H1 (cell line): Measurements from ENCODE around the gene PRTN3. TPM values are rescaled to one million over a fixed set of nuclear protein-coding genes. Genes with fewer than 3 reads are reported as not detected.

Experiments used
- CTCF ChIA-PET: fragments of 300-600 bp; sonication (Branson Sonifier 250); formaldehyde crosslinking; loops from one replicate; lab custom pipeline; 2021; ENCODE audit not compliant: partially characterized antibody; lab: Charles Lee
- POLR2A ChIA-PET: fragments of 300-600 bp; sonication (Branson Sonifier 250); formaldehyde crosslinking; loops from one replicate; lab custom pipeline; 2021; ENCODE audit warnings: inconsistent platforms; ENCODE audit not compliant: partially characterized antibody; lab: Charles Lee
- DNase-seq, 2 experiments: peaks; one replicate each; pipeline versions ENCODE4 v3.0.0 to v3.0.0-alpha.2; 2010 to 2022; ENCODE audit warnings: low spot score in 2 of 2, low read depth in 1 of 2, mixed read lengths in 1 of 2
- FAIRE-seq: peaks from 2 replicates; lab custom pipeline; 2011; peaks lifted over from hg19 to GRCh38; lab: Jason Lieb, UNC
- H2AFZ ChIP-seq: 2 replicates; pipeline ENCODE4 v1.8.1; 2012; ENCODE audit warnings: low read length, inconsistent platforms
- H2AK5ac ChIP-seq: 2 replicates; pipeline ENCODE4 v1.6.1; 2013; ENCODE audit warnings: low read depth, low read length
- H2BK120ac ChIP-seq: replicated peaks from 2 replicates; pipeline ENCODE3; 2013; ENCODE audit warnings: low read depth, low read length, inconsistent platforms
- H2BK12ac ChIP-seq: 2 replicates; pipeline ENCODE4 v1.6.1; 2013; ENCODE audit warnings: low read depth, low read length
- H2BK15ac ChIP-seq: 2 replicates; pipeline ENCODE4 v1.6.1; 2013; ENCODE audit warnings: low read length
- H2BK20ac ChIP-seq: 2 replicates; pipeline ENCODE4 v1.6.1; 2013; ENCODE audit warnings: low read length
- H2BK5ac ChIP-seq: 2 replicates; pipeline ENCODE4 v1.6.1; 2013; ENCODE audit warnings: low read depth, low read length
- H3K14ac ChIP-seq: 2 replicates; pipeline ENCODE4 v1.6.1; 2013; ENCODE audit warnings: inconsistent platforms; ENCODE audit not compliant: insufficient read length
- H3K18ac ChIP-seq: 2 replicates; pipeline ENCODE4 v1.6.1; 2013; ENCODE audit warnings: low read length; ENCODE audit errors: extremely low read depth
- H3K23ac ChIP-seq: 2 replicates; pipeline ENCODE4 v1.6.1; 2013; ENCODE audit warnings: inconsistent platforms; ENCODE audit not compliant: insufficient read length
- H3K23me2 ChIP-seq: 2 replicates; pipeline ENCODE4 v1.6.1; 2013; ENCODE audit warnings: low read depth, low read length
- H3K27ac ChIP-seq: 2 replicates; pipeline ENCODE4 v1.6.1; 2011; ENCODE audit warnings: low read depth, low read length, inconsistent platforms
- H3K27me3 ChIP-seq, 4 experiments: replicated peaks in 1 of 4; 1 replicate in 1 of 4; 2 replicates in 3 of 4; pipeline versions ENCODE4 v1.6.1 to v1.8.1; 2011 to 2013; ENCODE audit warnings: low read length in 3 of 4, mild to moderate bottlenecking in 3 of 4, inconsistent platforms in 2 of 4, mixed read lengths in 2 of 4, moderate library complexity in 1 of 4; ENCODE audit not compliant: control insufficient read depth in 3 of 4, insufficient read depth in 3 of 4; ENCODE audit errors: extremely low read depth in 1 of 4
- H3K36me3 ChIP-seq, 4 experiments: 2 replicates each; pipeline versions ENCODE4 v1.6.1 to v1.8.1; 2011 to 2013; ENCODE audit warnings: mild to moderate bottlenecking in 4 of 4, low read length in 3 of 4, moderate library complexity in 2 of 4, control low read depth in 1 of 4, inconsistent platforms in 1 of 4; ENCODE audit not compliant: insufficient read depth in 4 of 4, control insufficient read depth in 2 of 4
- H3K4ac ChIP-seq: replicated peaks from 2 replicates; pipeline ENCODE3; 2013; ENCODE audit warnings: low read length, low read depth, mixed read lengths, inconsistent platforms; ENCODE audit not compliant: insufficient read length
- H3K4me1 ChIP-seq, 4 experiments: replicated peaks in 1 of 4; 1 replicate in 1 of 4; 2 replicates in 3 of 4; pipeline versions ENCODE4 v1.6.1 to v1.8.1; 2011 to 2013; ENCODE audit warnings: low read length in 3 of 4, inconsistent platforms in 2 of 4, mixed read lengths in 1 of 4; ENCODE audit not compliant: insufficient read depth in 4 of 4, control insufficient read depth in 3 of 4
- H3K4me2 ChIP-seq, 2 experiments: 2 replicates each; pipeline versions ENCODE4 v1.6.1 to v1.8.1; 2011 to 2013; ENCODE audit warnings: low read depth in 2 of 2, low read length in 2 of 2, control low read depth in 1 of 2, inconsistent platforms in 1 of 2, mild to moderate bottlenecking in 1 of 2; ENCODE audit not compliant: insufficient read depth in 1 of 2
- H3K4me3 ChIP-seq, 4 experiments: fragments of 200-600, 300-600 bp in 1 of 4; sonication (generic), shearing (Covaris generic), sonication (Bioruptor Twin) in 1 of 4; 2 replicates each; pipeline versions ENCODE4 v1.5.1 to v1.8.1; 2011 to 2016; ENCODE audit warnings: low read length in 4 of 4, low read depth in 3 of 4, control low read depth in 2 of 4, inconsistent platforms in 2 of 4, mild to moderate bottlenecking in 2 of 4, mixed read lengths in 1 of 4, moderate library complexity in 1 of 4; ENCODE audit not compliant: insufficient read depth in 2 of 4; ENCODE audit errors: extremely low read depth in 1 of 4
- H3K56ac ChIP-seq: replicated peaks from 2 replicates; pipeline ENCODE3; 2013; ENCODE audit warnings: low read depth, mild to moderate bottlenecking, mixed read lengths, low read length, inconsistent platforms; ENCODE audit not compliant: insufficient read length
- H3K79me1 ChIP-seq: 2 replicates; pipeline ENCODE4 v1.6.1; 2013; ENCODE audit warnings: low read depth, low read length, control low read depth
- H3K79me2 ChIP-seq, 2 experiments: 2 replicates each; pipeline versions ENCODE4 v1.6.1 to v1.8.1; 2012 to 2013; ENCODE audit warnings: low read length in 2 of 2, mild to moderate bottlenecking in 2 of 2, inconsistent platforms in 1 of 2; ENCODE audit not compliant: insufficient read depth in 2 of 2, control insufficient read depth in 1 of 2
- H3K9ac ChIP-seq, 4 experiments: replicated peaks in 1 of 4; 1 replicate in 1 of 4; 2 replicates in 3 of 4; pipeline versions ENCODE4 v1.6.1 to v1.8.1; 2011 to 2013; ENCODE audit warnings: low read depth in 3 of 4, low read length in 3 of 4, control low read depth in 2 of 4, mild to moderate bottlenecking in 2 of 4, moderate library complexity in 2 of 4, inconsistent platforms in 1 of 4; ENCODE audit errors: extremely low read depth in 1 of 4
- H3K9me3 ChIP-seq, 2 experiments: 2 replicates each; pipeline versions ENCODE4 v1.6.1 to v1.8.1; 2012 to 2013; ENCODE audit warnings: mild to moderate bottlenecking in 2 of 2, moderate library complexity in 2 of 2, control low read depth in 1 of 2, inconsistent platforms in 1 of 2, low read depth in 1 of 2, low read length in 1 of 2, mixed read lengths in 1 of 2; ENCODE audit not compliant: insufficient read depth in 2 of 2
- H4K20me1 ChIP-seq, 2 experiments: replicated peaks in 1 of 2; 2 replicates each; pipeline versions ENCODE3 to v1.8.1; 2011 to 2013; ENCODE audit warnings: inconsistent platforms in 2 of 2, low read length in 2 of 2, mild to moderate bottlenecking in 1 of 2; ENCODE audit not compliant: insufficient read depth in 2 of 2, control insufficient read depth in 1 of 2
- H4K5ac ChIP-seq: 2 replicates; pipeline ENCODE4 v1.6.1; 2013; ENCODE audit warnings: low read length, low read depth, mixed read lengths, inconsistent platforms; ENCODE audit not compliant: insufficient read length
- H4K8ac ChIP-seq: 2 replicates; pipeline ENCODE4 v1.8.0; 2013; ENCODE audit warnings: mild to moderate bottlenecking, moderate library complexity, low read length, inconsistent platforms; ENCODE audit not compliant: insufficient read depth; ENCODE audit errors: extremely low read depth
- H4K91ac ChIP-seq: replicated peaks from 2 replicates; pipeline ENCODE3; 2013; ENCODE audit warnings: low read length, mixed read lengths, inconsistent platforms; ENCODE audit not compliant: insufficient read length
- BACH1 ChIP-seq: IDR thresholded peaks from 2 replicates; pipeline ENCODE4 v1.6.1; 2012; ENCODE audit warnings: low read length, improper control_type of control experiment
- CHD2 ChIP-seq: IDR thresholded peaks from 2 replicates; pipeline ENCODE4 v1.6.1; 2012; ENCODE audit warnings: low read length, improper control_type of control experiment
- CREB1 ChIP-seq: IDR thresholded peaks from 2 replicates; pipeline ENCODE4 v1.6.1; 2012; ENCODE audit warnings: inconsistent platforms
- CTBP2 ChIP-seq: IDR thresholded peaks from 2 replicates; pipeline ENCODE4 v1.7.0; 2011; ENCODE audit warnings: borderline replicate concordance, mild to moderate bottlenecking, moderate library complexity, mixed read lengths, low read length; ENCODE audit not compliant: insufficient read depth, insufficient read length
- SIN3A ChIP-seq, 2 experiments: IDR thresholded peaks in 1 of 2; conservative IDR thresholded peaks in 1 of 2; 2 replicates each; pipeline ENCODE4 v1.6.1; 2011 to 2012; ENCODE audit warnings: low read length in 2 of 2, improper control_type of control experiment in 1 of 2, low read depth in 1 of 2, mild to moderate bottlenecking in 1 of 2
- SP1 ChIP-seq: IDR thresholded peaks from 2 replicates; pipeline ENCODE4 v1.6.1; 2011; ENCODE audit warnings: low read depth, low read length
- SP2 ChIP-seq: IDR thresholded peaks from 2 replicates; pipeline ENCODE4 v1.6.1; 2012; ENCODE audit warnings: mild to moderate bottlenecking, low read length, inconsistent platforms
- SUZ12 ChIP-seq: fragments of 200-600 bp; sonication (generic); IDR thresholded peaks from 2 replicates; pipeline ENCODE4 v1.6.1; 2012; ENCODE audit warnings: mild to moderate bottlenecking, inconsistent platforms, low read length, moderate library complexity, mixed read lengths
- WGBS, 2 experiments: shearing (Covaris generic) in 1 of 2; methylation state at CpG; one replicate each; pipeline versions ENCODE4 v1.1.6 to v1.1.7; 2013 to 2015; ENCODE audit warnings: low lambda C conversion rate in 2 of 2, mixed read lengths in 2 of 2, inconsistent platforms in 1 of 2, low coverage in 1 of 2, missing lambda C conversion rate in 1 of 2; ENCODE audit not compliant: insufficient replicate concordance in 2 of 2, insufficient coverage in 1 of 2, insufficient read length in 1 of 2; ENCODE audit errors: extremely low coverage in 1 of 2, missing lambda C conversion rate in 1 of 2; 5-methylcytosine and 5-hydroxymethylcytosine counted together
- polyA plus RNA-seq, 7 experiments: library from polyadenylated mRNA; depleted of rRNA in 3 of 7; stranded (reverse) in 5 of 7; unstranded in 2 of 7; fragments of >200 nt in 5 of 7; fragments of 200-250 nt in 2 of 7; gene quantifications; 1 replicate in 5 of 7; 2 replicates in 1 of 7; 4 replicates in 1 of 7; pipeline versions ENCODE4 v1.2.1 to v1.2.3, GENCODE V29; 2011 to 2013; ENCODE audit warnings: missing spikeins in 2 of 7, mixed read lengths in 2 of 7
- total RNA-seq: library from RNA; stranded (reverse); fragmentation: NEBNext Ultra II Directional; extraction: Animal tissue kit (Norgen Biotek cat#: 25700); gene quantifications from 2 replicates; pipeline ENCODE4 v1.2.1, GENCODE V29; 2021

Gene PRTN3
- total and polyA plus RNA-seq, 2 of the 8 experiments (the other 6 are each of a cell fraction or from before 2014, with no cell fraction given), result 0.39 to 2.1 TPM

- H3K79me1 ChIP-seq, result peaks cover 18% of the 10 kb centered on the region
- no peak overlapping the region for H3K18ac ChIP-seq
- H4K91ac ChIP-seq, result no peak overlapping the region
- H2BK5ac ChIP-seq, result no peak overlapping the region
- no peak for TF ChIP-seq BACH1
- TF ChIP-seq CREB1, result no peak
- no peak for TF ChIP-seq CTBP2
- no peak for TF ChIP-seq SIN3A (conservative IDR thresholded peaks at IDR 0.05 in 1 of 2, IDR thresholded peaks at IDR 0.05 in 1 of 2; ENCODE audit: low read depth in 1 of 2, low read length in 2 of 2)
- no peak for TF ChIP-seq CHD2
- TF ChIP-seq SUZ12, result no peak
- no peak for TF ChIP-seq SP2
- TF ChIP-seq SP1, result no peak
- H3K4me3 ChIP-seq, result no peak overlapping the region
- H2AFZ ChIP-seq, result no peak overlapping the region
- no peak overlapping the region for H3K14ac ChIP-seq
- ChIA-PET CTCF (interaction anchor here (0.5 to 1.3 kb wide), 4 partner anchors 14 to 229 kb away, joined by 3 to 4 read pairs (median 3); no protein-coding TSS in a partner anchor), POLR2A (interaction anchor here (0.8 to 16.9 kb wide), 13 partner anchors 7 to 130 kb away, joined by 3 to 277 read pairs (median 30); partner anchors contain the start of genes AZU1, PLPPR3 and PRTN3)
- H3K79me2 ChIP-seq, result peaks cover 59 to 92% of the 10 kb centered on the region in 2 experiments
- no peak overlapping the region for H2BK12ac ChIP-seq
- no peak overlapping the region; the same call in 1 of the 2 replicates for H4K8ac ChIP-seq
- WGBS, 2 experiments, result 88% methylated on average over 17 of the region's 17 CpGs; no CpG with 5 or more reads in 1 of the 2 experiments
- peaks cover 72 to 84% of the 10 kb centered on the region in 2 experiments for H4K20me1 ChIP-seq
- H3K23ac ChIP-seq, result no peak overlapping the region
- no peak overlapping the region for H4K5ac ChIP-seq
- no peak overlapping the region for H3K4me2 ChIP-seq
- H2BK15ac ChIP-seq, result no peak overlapping the region
- H3K27me3 ChIP-seq, result no peaks in the 10 kb centered on the region
- H3K4ac ChIP-seq, result no peak overlapping the region
- no peak overlapping the region for H3K56ac ChIP-seq
- H3K9ac ChIP-seq, result no peak overlapping the region; a peak in 1 of 7 replicates
- H3K23me2 ChIP-seq, result peaks cover 8% of the 10 kb centered on the region; the same call in 1 of the 2 replicates
- H2BK120ac ChIP-seq, result no peak overlapping the region
- no peak for DNase-seq
- no peak overlapping the region for H3K27ac ChIP-seq
- no peaks in the 10 kb centered on the region for H3K9me3 ChIP-seq
- no peak for FAIRE-seq
- H3K4me1 ChIP-seq, result peaks cover 0 to 25% (median 15%) of the 10 kb centered on the region in 4 experiments; a peak in 6 of 7 replicates
- no peak overlapping the region for H2AK5ac ChIP-seq
- peaks cover 43 to 76% (median 68%) of the 10 kb centered on the region in 4 experiments for H3K36me3 ChIP-seq
- H2BK20ac ChIP-seq, result no peak overlapping the region
Observed at GRCh38 chr19:803099-803561, 37.7 kb upstream of the PRTN3 start.
